Kidney (tissue), 14 donors: ENCODE results near the gene MYH11. TPM values are rescaled to one million over a fixed set of nuclear protein-coding genes. Genes with fewer than 3 reads are reported as not detected.

ENCODE experiments used
- DNase-seq, 5 donors: peaks; one replicate each; pipeline ENCODE4 v3.0.0-alpha.2; 2013 to 2020
- FAIRE-seq: peaks from 2 replicates; lab custom pipeline; 2012; peaks lifted over from hg19 to GRCh38; lab: Jason Lieb, UNC
- H3K27ac ChIP-seq, 2 donors: one replicate each; pipeline ENCODE4 v1.7.0; 2013; ENCODE audit warnings: low read depth in 2 of 2, low read length in 2 of 2, inconsistent platforms in 1 of 2
- H3K27me3 ChIP-seq: one replicate; pipeline ENCODE4 v1.7.1; 2013; ENCODE audit warnings: low read length, inconsistent platforms; ENCODE audit not compliant: control insufficient read depth, insufficient read depth
- H3K36me3 ChIP-seq, 3 donors: one replicate each; pipeline versions ENCODE4 v1.7.0 to v1.7.1; 2013; ENCODE audit warnings: low read length in 3 of 3, control low read depth in 1 of 3, inconsistent platforms in 1 of 3; ENCODE audit not compliant: insufficient read depth in 3 of 3, control insufficient read depth in 2 of 3
- H3K4me1 ChIP-seq, 3 donors: one replicate each; pipeline versions ENCODE4 v1.7.0 to v1.7.1; 2013; ENCODE audit warnings: low read length in 3 of 3, inconsistent platforms in 1 of 3, low read depth in 1 of 3; ENCODE audit not compliant: control insufficient read depth in 2 of 3, insufficient read depth in 2 of 3
- H3K4me3 ChIP-seq, 3 donors: one replicate each; pipeline versions ENCODE4 v1.7.0 to v1.8.1; 2013; ENCODE audit warnings: low read length in 3 of 3, control low read depth in 1 of 3, inconsistent platforms in 1 of 3
- H3K9ac ChIP-seq, 3 donors: one replicate each; pipeline versions ENCODE4 v1.7.0 to v1.7.1; 2013; ENCODE audit warnings: low read length in 3 of 3, control low read depth in 1 of 3, inconsistent platforms in 1 of 3
- H3K9me3 ChIP-seq, 3 donors: one replicate each; pipeline versions ENCODE4 v1.7.0 to v1.7.1; 2013; ENCODE audit warnings: low read length in 3 of 3, control low read depth in 1 of 3, inconsistent platforms in 1 of 3; ENCODE audit not compliant: control insufficient read depth in 2 of 3, insufficient read depth in 1 of 3
- intact Hi-C: fragments of 100-400 bp; cut with DNase I; formaldehyde crosslinking; loops from one replicate; pipeline ENCODE4 v1.11.1; 2022
- polyA plus RNA-seq: library from polyadenylated mRNA; stranded (reverse); fragments of 350-450 nt; fragmentation: Illumina TruSeq; extraction: RNeasy Lipid Tissue Mini Kit (QIAGEN cat#74804); gene quantifications from one replicate; pipeline ENCODE4 v1.2.3, GENCODE V29; 2014; ENCODE audit warnings: low read depth, low replicate concordance; ENCODE audit not compliant: insufficient read depth
- total RNA-seq: library from RNA; stranded (reverse); fragmentation: NEBNext Ultra II Directional; extraction: Animal tissue kit (Norgen Biotek cat#: 25700); gene quantifications from one replicate; pipeline ENCODE4 v1.2.1, GENCODE V29; 2021
- TF ChIP-seq, protein P1 (sequence below): IDR thresholded peaks from 3 replicates; pipeline ENCODE4 v1.5.1; 2012; ENCODE audit warnings: mild to moderate bottlenecking, moderate library complexity, borderline replicate concordance; ENCODE audit not compliant: insufficient read depth; ENCODE audit errors: extremely low read depth
- donor health status: control.
- donor health status: control.
- donor health status: control.
- donor health status: control.
- donor health status: control.
- donor health status: DM: yes; HTN: yes; CAD: no.
- donor health status: Normal renal cell carcinoma (clear cell type).

The MYH11 gene
- total and polyA plus RNA-seq, 2 donors from 2014 or later, result 40.2 to 175 TPM

DNA sequence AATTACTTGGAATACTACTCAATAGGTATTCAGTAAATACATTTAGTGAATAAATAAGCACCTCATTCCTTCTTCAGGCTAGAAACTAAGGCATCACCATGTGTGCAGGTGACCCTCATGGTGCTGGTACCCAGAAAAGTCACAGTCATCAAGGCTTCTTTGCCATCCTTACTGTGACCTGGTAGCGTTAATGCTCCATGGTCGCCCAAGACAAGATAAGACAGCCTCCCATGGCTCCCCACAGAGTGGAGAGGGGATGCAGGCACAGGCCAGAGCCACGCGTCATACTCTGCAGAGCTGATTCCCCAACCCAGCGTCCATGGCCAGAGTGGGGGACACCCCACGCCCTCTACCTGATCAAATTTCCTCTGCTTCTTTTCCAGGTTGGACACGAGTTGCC is 133.0 kb downstream of the MYH11 start:
- FAIRE-seq (no peak), DNase-seq (no peak)
- H3K4me1 ChIP-seq, result no peaks in the 10 kb centered on the region
- H3K27me3 ChIP-seq, result no peaks in the 10 kb centered on the region
- H3K9ac ChIP-seq, result no peak overlapping the region
- TF ChIP-seq, protein P1, sequence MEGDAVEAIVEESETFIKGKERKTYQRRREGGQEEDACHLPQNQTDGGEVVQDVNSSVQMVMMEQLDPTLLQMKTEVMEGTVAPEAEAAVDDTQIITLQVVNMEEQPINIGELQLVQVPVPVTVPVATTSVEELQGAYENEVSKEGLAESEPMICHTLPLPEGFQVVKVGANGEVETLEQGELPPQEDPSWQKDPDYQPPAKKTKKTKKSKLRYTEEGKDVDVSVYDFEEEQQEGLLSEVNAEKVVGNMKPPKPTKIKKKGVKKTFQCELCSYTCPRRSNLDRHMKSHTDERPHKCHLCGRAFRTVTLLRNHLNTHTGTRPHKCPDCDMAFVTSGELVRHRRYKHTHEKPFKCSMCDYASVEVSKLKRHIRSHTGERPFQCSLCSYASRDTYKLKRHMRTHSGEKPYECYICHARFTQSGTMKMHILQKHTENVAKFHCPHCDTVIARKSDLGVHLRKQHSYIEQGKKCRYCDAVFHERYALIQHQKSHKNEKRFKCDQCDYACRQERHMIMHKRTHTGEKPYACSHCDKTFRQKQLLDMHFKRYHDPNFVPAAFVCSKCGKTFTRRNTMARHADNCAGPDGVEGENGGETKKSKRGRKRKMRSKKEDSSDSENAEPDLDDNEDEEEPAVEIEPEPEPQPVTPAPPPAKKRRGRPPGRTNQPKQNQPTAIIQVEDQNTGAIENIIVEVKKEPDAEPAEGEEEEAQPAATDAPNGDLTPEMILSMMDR, result no peak
- no peak overlapping the region for H3K27ac ChIP-seq
- no peaks in the 10 kb centered on the region for H3K9me3 ChIP-seq
- intact Hi-C loops, result no loop called here
- H3K4me3 ChIP-seq, result no peak overlapping the region
- H3K36me3 ChIP-seq, result peaks cover 0 to 7% (median 5%) of the 10 kb centered on the region in 3 donors

DNA sequence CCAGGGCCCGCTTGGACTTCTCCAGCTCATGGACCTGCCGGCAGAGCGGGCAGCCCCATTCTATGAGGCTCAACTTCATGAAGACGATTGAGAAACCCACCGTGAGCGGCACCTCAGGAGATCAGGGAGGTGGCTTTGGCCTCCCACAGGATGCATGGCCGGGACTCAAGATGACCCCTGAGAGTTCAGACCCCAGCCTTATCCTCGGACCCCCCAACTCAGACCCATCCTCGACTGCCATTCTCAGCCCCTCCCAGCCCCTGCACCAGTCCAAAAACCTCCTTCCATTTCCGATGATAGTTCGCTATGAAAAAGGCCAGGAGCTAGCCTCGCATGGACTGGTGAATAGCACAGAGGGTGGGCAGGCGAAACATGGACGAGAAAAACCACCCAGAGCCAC is 135.8 kb downstream of the MYH11 start:
- Histone ChIP-seq H3K27ac (no peak overlapping the region), H3K4me3 (no peak overlapping the region), H3K4me1 (no peaks in the 10 kb centered on the region), H3K9ac (no peak overlapping the region), H3K36me3 (peaks cover 0 to 7% (median 5%) of the 10 kb centered on the region in 3 donors), H3K27me3 (no peaks in the 10 kb centered on the region), H3K9me3 (no peaks in the 10 kb centered on the region)
- DNase-seq (no peak), FAIRE-seq (no peak)
- intact Hi-C loops, result no loop called here
- TF ChIP-seq, protein P1, result no peak

DNA sequence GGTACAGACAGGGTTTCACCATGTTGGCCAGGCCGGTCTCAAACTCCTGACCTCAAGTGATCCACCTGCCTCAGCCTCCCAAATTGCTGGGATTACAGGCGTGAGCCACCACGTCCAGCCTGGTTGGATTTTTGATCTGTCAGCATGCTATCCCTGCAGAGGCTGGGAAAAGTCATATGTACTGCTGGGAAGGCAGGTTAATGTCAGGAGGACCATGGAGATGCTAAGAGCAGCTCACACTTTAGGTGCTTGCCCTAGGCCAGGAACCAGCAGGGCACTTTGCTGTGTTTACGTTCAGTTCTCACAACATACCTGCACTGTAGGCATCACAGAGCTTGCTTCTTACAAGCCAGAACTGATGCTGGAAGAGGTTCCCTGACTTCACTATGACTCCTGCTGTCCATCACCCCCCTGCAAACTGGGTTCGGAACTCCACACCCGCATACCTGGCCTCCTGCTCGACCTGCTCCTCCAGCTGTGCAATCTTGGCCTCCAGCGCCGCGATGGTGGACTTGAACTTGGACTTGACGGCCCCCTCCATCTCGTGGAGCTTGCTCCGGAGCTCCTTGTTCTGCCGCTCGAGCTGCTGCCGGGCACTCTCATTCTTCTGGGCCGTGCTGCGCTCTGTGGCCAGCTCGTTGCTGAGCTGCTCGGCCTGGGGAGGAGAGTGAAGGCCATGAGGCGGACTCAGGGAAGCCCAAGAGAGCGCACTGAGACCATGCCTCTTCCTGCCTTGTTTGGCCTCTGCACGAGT is 140.0 kb downstream of the MYH11 start:
- Histone ChIP-seq H3K9ac (no peak overlapping the region), H3K4me1 (no peaks in the 10 kb centered on the region), H3K4me3 (no peak overlapping the region), H3K27ac (no peak overlapping the region), H3K9me3 (no peaks in the 10 kb centered on the region), H3K36me3 (no peaks in the 10 kb centered on the region), H3K27me3 (no peaks in the 10 kb centered on the region)
- no peak for DNase-seq
- TF ChIP-seq, protein P1, result no peak
- FAIRE-seq, result no peak
- intact Hi-C loops, result no loop called here
